MCF 10A (cell line): Measurements from ENCODE around the gene TMEM53. TPM values are rescaled to one million over a fixed set of nuclear protein-coding genes. Genes with fewer than 3 reads are reported as not detected.

Experiments
- BruUV-seq: library from RNA; stranded (reverse); fragments of 400-500 nt; replicated peaks from 2 replicates; lab custom pipeline; 2021; lab: Mats Ljungman, UMichigan
- CTCF ChIA-PET: fragments of 300-600 bp; sonication (Branson Sonifier 250); formaldehyde crosslinking; extraction: SDS; loops from one replicate; lab custom pipeline; 2021; ENCODE audit warnings: antibody characterized with exemption, inconsistent platforms; lab: Yijun Ruan, JAX
- POLR2A ChIA-PET: fragments of 300-600, 350-650 bp; sonication (Branson Sonifier 250); formaldehyde crosslinking; extraction: SDS; loops from one replicate; lab custom pipeline; 2020; ENCODE audit warnings: antibody characterized with exemption, inconsistent platforms; lab: Yijun Ruan, JAX
- DNase-seq: peaks from one replicate; pipeline ENCODE4 v3.0.0-alpha.2; 2018; ENCODE audit not compliant: unreplicated experiment
- H3K27ac Mint-ChIP-seq: one replicate; pipeline ENCODE4 v1.8.0; 2022; ENCODE audit warnings: mild to moderate bottlenecking, low read depth, mixed read lengths; ENCODE audit not compliant: unreplicated experiment
- H3K27me3 Mint-ChIP-seq: one replicate; pipeline ENCODE4 v1.8.0; 2022; ENCODE audit warnings: mixed read lengths; ENCODE audit not compliant: insufficient read depth, unreplicated experiment
- H3K36me3 Mint-ChIP-seq: one replicate; pipeline ENCODE4 v1.8.0; 2022; ENCODE audit warnings: mild to moderate bottlenecking, moderate library complexity, mixed read lengths; ENCODE audit not compliant: insufficient read depth, unreplicated experiment
- H3K4me1 Mint-ChIP-seq: one replicate; pipeline ENCODE4 v1.8.0; 2022; ENCODE audit warnings: mixed read lengths; ENCODE audit not compliant: insufficient read depth, unreplicated experiment
- H3K4me3 Mint-ChIP-seq: one replicate; pipeline ENCODE4 v1.8.0; 2022; ENCODE audit warnings: mild to moderate bottlenecking, moderate library complexity, mixed read lengths; ENCODE audit not compliant: unreplicated experiment
- H3K9me3 Mint-ChIP-seq: one replicate; pipeline ENCODE4 v1.8.0; 2022; ENCODE audit warnings: mixed read lengths; ENCODE audit not compliant: unreplicated experiment
- CTCF ChIP-seq: fragments of 200-600 bp; IDR thresholded peaks from one replicate; pipeline ENCODE4 v1.8.0; 2022; ENCODE audit warnings: antibody characterized with exemption, mild to moderate bottlenecking; ENCODE audit not compliant: unreplicated experiment
- intact Hi-C: fragments of 100-400 bp; cut with micrococcal nuclease; formaldehyde crosslinking; loops from 2 replicates; pipeline ENCODE4 v1.14.1; 2022
- total RNA-seq: library from RNA; stranded (reverse); gene quantifications from 2 replicates; pipeline ENCODE4 v1.2.3, GENCODE V29; 2022

TMEM53 gene
- total RNA-seq, 1 experiment from 2014 or later = 2.2 TPM

GRCh38 chr1:44662683-44663030 lies 11.6 kb downstream of the TMEM53 start:
- Mint-ChIP-seq H3K36me3 (no peaks in the 10 kb centered on the region), H3K27ac (no peak overlapping the region), H3K27me3 (no peaks in the 10 kb centered on the region), H3K4me1 (peaks cover 6% of the 10 kb centered on the region), H3K9me3 (no peaks in the 10 kb centered on the region), H3K4me3 (no peak overlapping the region)
- ChIA-PET CTCF (interaction anchor here (1.1 to 5.3 kb wide), 2 partner anchors 11 to 445 kb away, joined by 6 to 51 read pairs; no protein-coding TSS in a partner anchor), POLR2A (no interaction called here)
- intact Hi-C loops = no loop called here
- no peak for TF ChIP-seq CTCF
- no peak for DNase-seq
- BruUV-seq = no TSS peak

- no peaks in the 10 kb centered on the region for H3K9me3 Mint-ChIP-seq
- no peak for DNase-seq
- no peaks in the 10 kb centered on the region for H3K27me3 Mint-ChIP-seq
- no peak for TF ChIP-seq CTCF
- intact Hi-C loops = no loop called here
- H3K36me3 Mint-ChIP-seq = no peaks in the 10 kb centered on the region
- H3K27ac Mint-ChIP-seq = no peak overlapping the region
- ChIA-PET CTCF (interaction anchor here (1.1 to 5.3 kb wide), 2 partner anchors 10 to 445 kb away, joined by 6 to 51 read pairs; no protein-coding TSS in a partner anchor), POLR2A (no interaction called here)
- BruUV-seq = no TSS peak
- H3K4me1 Mint-ChIP-seq = peaks cover 6% of the 10 kb centered on the region
- no peak overlapping the region for H3K4me3 Mint-ChIP-seq
Measured at GRCh38 chr1:44661781-44662682, 12.2 kb downstream of the TMEM53 start.

- Mint-ChIP-seq H3K9me3 (no peaks in the 10 kb centered on the region), H3K27ac (no peak overlapping the region), H3K4me3 (no peak overlapping the region), H3K27me3 (no peaks in the 10 kb centered on the region), H3K4me1 (peaks cover 6% of the 10 kb centered on the region), H3K36me3 (no peaks in the 10 kb centered on the region)
- intact Hi-C loops = no loop called here
- POLR2A ChIA-PET = interaction anchor here (1.1 kb wide), 1 partner anchor 12 kb away, joined by 3 read pairs; no protein-coding TSS in a partner anchor
- no peak for TF ChIP-seq CTCF
- CTCF ChIA-PET = interaction anchor here (1.1 kb wide), 1 partner anchor 18 kb away, joined by 5 read pairs; no protein-coding TSS in a partner anchor
- DNase-seq = peak; percentile 39
- no TSS peak for BruUV-seq
Measured at GRCh38 chr1:44660176-44660575, 14.1 kb downstream of the TMEM53 start.

- no TSS peak for BruUV-seq
- DNase-seq = no peak
- Mint-ChIP-seq H3K27ac (no peak overlapping the region), H3K27me3 (no peaks in the 10 kb centered on the region), H3K36me3 (peaks cover 4% of the 10 kb centered on the region), H3K9me3 (no peaks in the 10 kb centered on the region), H3K4me1 (peaks cover 6% of the 10 kb centered on the region), H3K4me3 (no peak overlapping the region)
- ChIA-PET CTCF (interaction anchor here (1.1 kb wide), 1 partner anchor 17 kb away, joined by 5 read pairs; no protein-coding TSS in a partner anchor), POLR2A (interaction anchor here (1.1 kb wide), 1 partner anchor 13 kb away, joined by 3 read pairs; no protein-coding TSS in a partner anchor)
- no peak for TF ChIP-seq CTCF
- intact Hi-C loops = loop anchor here (5.0 kb wide), 1 partner anchor 48 kb away; no protein-coding TSS in a partner anchor
Measured at GRCh38 chr1:44659566-44659965, 14.7 kb downstream of the TMEM53 start.
